Measurements from ENCODE around the gene SH2B3. TPM values are rescaled to one million over a fixed set of nuclear protein-coding genes. Genes with fewer than 3 reads are reported as not detected.

SH2B3 gene
- total RNA-seq, 1 experiment from 2014 or later, result 39.6 TPM

- Histone ChIP-seq H3K4me3 (ENCODE audit: low read depth in 2 of 2, low read length in 2 of 2) (no peak overlapping the region), H3K4me1 (ENCODE audit: control insufficient read depth, insufficient read depth, low read length) (peaks cover 25% of the 10 kb centered on the region), H3K27me3 (ENCODE audit: control insufficient read depth, insufficient read depth, low read length) (no peaks in the 10 kb centered on the region), H3K9me3 (ENCODE audit: control insufficient read depth, insufficient read depth, low read depth, low read length) (no peaks in the 10 kb centered on the region), H3K36me3 (ENCODE audit: control insufficient read depth, insufficient read depth, low read length) (peaks cover 8% of the 10 kb centered on the region; the same call in 1 of the 2 replicates), H3K27ac (ENCODE audit: low read length) (no peak overlapping the region)
- ChIA-PET POLR2A (interaction anchor here (0.5 kb wide), 1 partner anchor 260 kb away, joined by 8 read pairs; no protein-coding TSS in a partner anchor), CTCF (interaction anchor here (0.6 to 1.2 kb wide), 13 partner anchors 9 to 1450 kb away, joined by 3 to 18 read pairs (median 4); no protein-coding TSS in a partner anchor)
- DNase-seq (ENCODE audit: low read depth, low spot score) (peak; percentile 35), ATAC-seq (no peak)
- TF ChIP-seq CTCF (IDR thresholded peaks at IDR 0.05) (peak; percentile 84), SIN3A (IDR thresholded peaks at IDR 0.05; ENCODE audit: borderline replicate concordance, insufficient read depth, low read depth, low read length) (no peak), TCF7L2 (IDR thresholded peaks at IDR 0.05; ENCODE audit: low read depth, low read length) (no peak)
- in situ Hi-C loops (cut with HindIII; ENCODE audit: low pct_unique_long_range_greater_than_20kb, low sequenced_read_pairs) (no loop called here), intact Hi-C loops (cut with micrococcal nuclease; ENCODE audit: unreplicated experiment) (loop anchor here (1.0 kb wide), 1 partner anchor 54 kb away; no protein-coding TSS in a partner anchor)
- BruUV-seq (replicated peaks), result no TSS peak
Measured at GRCh38 chr12:111451649-111452129, 46.0 kb downstream of the SH2B3 start.

- Histone ChIP-seq H3K36me3 (ENCODE audit: control insufficient read depth, insufficient read depth, low read length) (peaks cover 8% of the 10 kb centered on the region; the same call in 1 of the 2 replicates), H3K9me3 (ENCODE audit: control insufficient read depth, insufficient read depth, low read depth, low read length) (no peaks in the 10 kb centered on the region), H3K4me1 (ENCODE audit: control insufficient read depth, insufficient read depth, low read length) (peaks cover 18% of the 10 kb centered on the region), H3K27me3 (ENCODE audit: control insufficient read depth, insufficient read depth, low read length) (no peaks in the 10 kb centered on the region), H3K4me3 (ENCODE audit: low read depth in 2 of 2, low read length in 2 of 2) (no peak overlapping the region), H3K27ac (ENCODE audit: low read length) (no peak overlapping the region)
- POLR2A ChIA-PET, result no interaction called here
- DNase-seq (ENCODE audit: low read depth, low spot score), result no peak
- in situ Hi-C loops (cut with HindIII; ENCODE audit: low pct_unique_long_range_greater_than_20kb, low sequenced_read_pairs) (no loop called here), intact Hi-C loops (cut with micrococcal nuclease; ENCODE audit: unreplicated experiment) (no loop called here)
- no peak for TF ChIP-seq TCF7L2 (IDR thresholded peaks at IDR 0.05; ENCODE audit: low read depth, low read length)
- TF ChIP-seq SIN3A (IDR thresholded peaks at IDR 0.05; ENCODE audit: borderline replicate concordance, insufficient read depth, low read depth, low read length), result no peak
- no peak; the same call in 1 of the 2 replicates for TF ChIP-seq POLR2AphosphoS5 (IDR thresholded peaks at IDR 0.05; ENCODE audit: low read depth, low read length)
- no peak for TF ChIP-seq REST (IDR thresholded peaks at IDR 0.05; ENCODE audit: insufficient read depth in 1 of 2, low read depth in 2 of 2, low read length in 1 of 2)
- TF ChIP-seq CTCF (IDR thresholded peaks at IDR 0.05), result no peak
- ATAC-seq, result peak; percentile 5; the same call in 1 of the 2 replicates
- CTCF ChIA-PET, result no interaction called here
- BruUV-seq (replicated peaks), result no TSS peak
Measured at GRCh38 chr12:111453071-111453989, 47.6 kb downstream of the SH2B3 start.

Data from Panc1 (cell line).